IMR-90 (cell line): ENCODE results near the gene ENPP3. TPM values are rescaled to one million over a fixed set of nuclear protein-coding genes. Genes with fewer than 3 reads are reported as not detected.

Experiments
- ATAC-seq: fragments of 200-7000 bp; cut with Tn5 transposase; 2 replicates; pipeline ENCODE4 v1.9.1; 2020; ENCODE audit warnings: low read depth, mild to moderate bottlenecking, moderate library complexity
- BruUV-seq: library from RNA; stranded (reverse); fragments of 400-500 nt; replicated peaks from 2 replicates; lab custom pipeline; 2021; lab: Mats Ljungman, UMichigan
- CTCF ChIA-PET: fragments of 300-600 bp; formaldehyde crosslinking; extraction: SDS; loops from one replicate; lab custom pipeline; 2021; ENCODE audit warnings: antibody characterized with exemption; lab: Yijun Ruan, JAX
- POLR2A ChIA-PET: fragments of 300-600 bp; sonication (Branson Sonifier 250); formaldehyde crosslinking; loops from one replicate; lab custom pipeline; 2022; ENCODE audit warnings: antibody characterized with exemption; ENCODE audit not compliant: unreplicated experiment; lab: Charles Lee
- DNase-seq: peaks from one replicate; pipeline ENCODE4 v3.0.0; 2013
- H2AFZ ChIP-seq: replicated peaks from 2 replicates; pipeline ENCODE3; 2013; ENCODE audit warnings: low read length, mild to moderate bottlenecking; ENCODE audit not compliant: poor library complexity
- H2AK5ac ChIP-seq: 2 replicates; pipeline ENCODE4 v1.6.1; 2013; ENCODE audit warnings: low read depth, low read length, inconsistent platforms
- H2AK9ac ChIP-seq: replicated peaks from 2 replicates; pipeline ENCODE3; 2013; ENCODE audit warnings: mild to moderate bottlenecking, low read depth, low read length, moderate library complexity; ENCODE audit not compliant: poor library complexity
- H2BK120ac ChIP-seq: 2 replicates; pipeline ENCODE4 v1.6.1; 2013; ENCODE audit warnings: low read depth, low read length, inconsistent platforms
- H2BK15ac ChIP-seq: 3 replicates; pipeline ENCODE4 v1.6.1; 2013; ENCODE audit warnings: low read depth, low read length, inconsistent platforms
- H2BK20ac ChIP-seq: 2 replicates; pipeline ENCODE4 v1.6.1; 2013; ENCODE audit warnings: low read depth, mild to moderate bottlenecking, inconsistent platforms, low read length, moderate library complexity
- H2BK5ac ChIP-seq: 2 replicates; pipeline ENCODE4 v1.6.1; 2013; ENCODE audit warnings: mild to moderate bottlenecking, low read depth, low read length, inconsistent platforms; ENCODE audit not compliant: poor library complexity, severe bottlenecking
- H3K14ac ChIP-seq: replicated peaks from 2 replicates; pipeline ENCODE4 v1.6.1; 2013; ENCODE audit warnings: low read depth, low read length, inconsistent platforms
- H3K18ac ChIP-seq: 2 replicates; pipeline ENCODE4 v1.6.1; 2013; ENCODE audit warnings: low read depth, low read length, control low read depth
- H3K23ac ChIP-seq: 2 replicates; pipeline ENCODE4 v1.6.1; 2013; ENCODE audit warnings: low read depth, low read length, inconsistent platforms
- H3K27ac ChIP-seq: 2 replicates; pipeline ENCODE4 v1.5.1; 2013; ENCODE audit warnings: mild to moderate bottlenecking, control low read depth, low read length; ENCODE audit not compliant: insufficient read depth
- H3K27me3 ChIP-seq: 2 replicates; pipeline ENCODE4 v1.6.1; 2013; ENCODE audit warnings: low read length; ENCODE audit not compliant: control insufficient read depth, insufficient read depth
- H3K36me3 ChIP-seq: 2 replicates; pipeline ENCODE4 v1.6.1; 2013; ENCODE audit warnings: low read length, mixed read lengths; ENCODE audit not compliant: control insufficient read depth, insufficient read depth
- H3K4ac ChIP-seq: 2 replicates; pipeline ENCODE4 v1.6.1; 2013; ENCODE audit warnings: low read depth, low read length, inconsistent platforms
- H3K4me1 ChIP-seq: 2 replicates; pipeline ENCODE4 v1.6.1; 2013; ENCODE audit warnings: low read length, mixed read lengths; ENCODE audit not compliant: control insufficient read depth, insufficient read depth
- H3K4me2 ChIP-seq: 2 replicates; pipeline ENCODE4 v1.6.1; 2013; ENCODE audit warnings: low read depth, mild to moderate bottlenecking, control low read depth, low read length, moderate library complexity
- H3K4me3 ChIP-seq: 2 replicates; pipeline ENCODE4 v1.5.1; 2013; ENCODE audit warnings: low read depth, mild to moderate bottlenecking, control low read depth, low read length, moderate library complexity; ENCODE audit not compliant: insufficient read depth
- H3K56ac ChIP-seq: 2 replicates; pipeline ENCODE4 v1.6.1; 2013; ENCODE audit warnings: low read length, inconsistent platforms; ENCODE audit not compliant: insufficient read depth; ENCODE audit errors: extremely low read depth
- H3K79me1 ChIP-seq, 2 experiments: 2 replicates each; pipeline ENCODE4 v1.6.1; 2013; ENCODE audit warnings: low read length in 2 of 2, inconsistent platforms in 1 of 2, low read depth in 1 of 2
- H3K9ac ChIP-seq: 2 replicates; pipeline ENCODE4 v1.6.1; 2013; ENCODE audit warnings: low read depth, low read length, control low read depth
- H3K9me1 ChIP-seq: 2 replicates; pipeline ENCODE4 v1.6.1; 2013; ENCODE audit warnings: low read length, inconsistent platforms; ENCODE audit not compliant: insufficient read depth
- H3K9me3 ChIP-seq: 2 replicates; pipeline ENCODE4 v1.6.1; 2013; ENCODE audit warnings: low read length; ENCODE audit not compliant: control insufficient read depth, insufficient read depth
- H4K20me1 ChIP-seq: 2 replicates; pipeline ENCODE4 v1.6.1; 2013; ENCODE audit warnings: low read length, inconsistent platforms; ENCODE audit not compliant: insufficient read depth
- H4K5ac ChIP-seq: 2 replicates; pipeline ENCODE4 v1.6.1; 2013; ENCODE audit warnings: mild to moderate bottlenecking, low read depth, low read length, control low read depth
- H4K8ac ChIP-seq, 2 experiments: 2 replicates each; pipeline ENCODE4 v1.6.1; 2013; ENCODE audit warnings: low read depth in 2 of 2, low read length in 2 of 2, control low read depth in 1 of 2, inconsistent platforms in 1 of 2
- H4K91ac ChIP-seq: 2 replicates; pipeline ENCODE4 v1.6.1; 2013; ENCODE audit warnings: low read depth, low read length, inconsistent platforms; ENCODE audit not compliant: insufficient read depth
- ELK1 ChIP-seq: fragments of 150-350 bp; IDR thresholded peaks from 2 replicates; pipeline ENCODE4 v1.6.1; 2016; ENCODE audit warnings: low read depth, mild to moderate bottlenecking, low read length, moderate library complexity, borderline replicate concordance
- NFE2L2 ChIP-seq: fragments of 150-350 bp; IDR thresholded peaks from 2 replicates; pipeline ENCODE4 v1.6.1; 2016; ENCODE audit warnings: low read depth, mild to moderate bottlenecking, low read length
- WGBS, 2 experiments: methylation state at CpG; one replicate each; pipeline versions ENCODE4 v1.1.5 to v1.1.7; 2013; ENCODE audit warnings: missing lambda C conversion rate in 2 of 2; ENCODE audit not compliant: insufficient read length in 1 of 2; ENCODE audit errors: extremely low coverage in 2 of 2; 5-methylcytosine and 5-hydroxymethylcytosine counted together
- dilution Hi-C: fragments of 300-500 bp; cut with HindIII; formaldehyde crosslinking; loops from one replicate; pipeline ENCODE4 v1.14.3; 2018; ENCODE audit warnings: low sequenced_read_pairs; ENCODE audit not compliant: unreplicated experiment
- in situ Hi-C: fragments of 300-500 bp; cut with MboI; formaldehyde crosslinking; loops from 3 replicates; pipeline ENCODE4 v1.14.3; 2019; ENCODE audit warnings: low sequenced_read_pairs, inconsistent platforms, mixed read lengths
- intact Hi-C: fragments of 100-400 bp; cut with micrococcal nuclease; formaldehyde crosslinking; loops from 2 replicates; pipeline ENCODE4 v1.10.0; 2022
- polyA plus RNA-seq, 3 experiments: library from polyadenylated mRNA; depleted of rRNA; stranded (reverse); fragments of >200 nt; gene quantifications; 2 replicates each; pipeline ENCODE4 v1.2.3, GENCODE V29; 2012; ENCODE audit warnings: low replicate concordance in 1 of 3
- total RNA-seq: library from RNA; depleted of rRNA; stranded (reverse); fragments of >200 nt; gene quantifications from 2 replicates; pipeline ENCODE4 v1.2.3, GENCODE V29; 2012

Gene ENPP3
- total and polyA plus RNA-seq, 2 of the 4 experiments (the other 2 are of a cell fraction): under 0.01 to 0.05 TPM

DNA sequence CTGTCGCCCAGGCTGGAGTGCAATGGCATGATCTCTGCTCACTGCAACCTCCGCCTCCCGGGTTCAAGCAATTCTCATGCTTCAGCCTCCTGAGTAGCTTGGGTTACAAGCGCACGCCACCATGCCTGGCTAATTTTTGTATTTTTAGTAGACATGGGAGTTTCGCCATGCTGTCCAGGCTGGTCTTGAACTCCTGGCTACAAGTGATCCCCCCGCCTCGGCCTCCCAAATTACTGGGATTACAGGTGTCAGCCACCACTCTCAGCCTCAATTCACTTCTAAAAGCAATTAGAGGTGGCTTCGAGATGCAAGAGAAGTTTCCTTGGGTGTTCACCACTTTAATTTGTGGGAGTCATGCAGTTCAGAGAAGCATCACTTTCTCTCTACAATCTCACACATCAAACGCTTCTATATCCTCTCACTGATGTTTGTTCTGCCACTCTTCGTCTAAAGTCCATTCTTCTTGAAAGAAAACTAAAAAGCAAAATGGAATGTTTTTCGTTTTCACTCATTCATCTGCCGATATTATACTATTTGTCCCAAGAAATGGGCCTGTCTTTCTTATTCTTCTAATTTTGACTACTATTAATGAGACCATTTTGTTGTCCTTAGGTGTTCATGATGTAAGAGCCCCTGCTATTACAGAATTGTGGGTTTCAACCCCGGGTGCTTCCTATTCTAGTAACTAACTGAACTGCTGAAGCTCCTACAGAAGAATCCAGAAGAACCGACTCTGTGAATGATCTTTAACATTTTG lies 132.5 kb downstream of the ENPP3 start:
- TF ChIP-seq ELK1 (no peak), NFE2L2 (no peak)
- POLR2A ChIA-PET: no interaction called here

More for the DNA sequence above, 132.5 kb downstream of the ENPP3 start:
- in situ Hi-C loops: no loop called here
- CTCF ChIA-PET: no interaction called here
- dilution Hi-C loops: no loop called here
- H2AK9ac ChIP-seq: no peak overlapping the region
- H3K4ac ChIP-seq: no peak overlapping the region
- intact Hi-C loops: no loop called here
- H4K5ac ChIP-seq: no peak overlapping the region
- no peaks in the 10 kb centered on the region for H3K9me1 ChIP-seq
- no peak overlapping the region for H2AK5ac ChIP-seq
- H2AFZ ChIP-seq: no peak overlapping the region
- H3K23ac ChIP-seq: no peak overlapping the region
- no peak overlapping the region for H3K9ac ChIP-seq
- H3K36me3 ChIP-seq: no peaks in the 10 kb centered on the region
- WGBS, 2 experiments: 100% methylated on average over 1 of the region's 15 CpGs; no CpG with 5 or more reads in 1 of the 2 experiments
- ATAC-seq (no peak), DNase-seq (no peak)
- no peak overlapping the region for H3K14ac ChIP-seq
- H4K91ac ChIP-seq: no peak overlapping the region
- H2BK5ac ChIP-seq: no peak overlapping the region
- no peak overlapping the region for H2BK20ac ChIP-seq
- H3K4me1 ChIP-seq: no peaks in the 10 kb centered on the region; the same call in 1 of the 2 replicates
- no peak overlapping the region for H3K4me3 ChIP-seq
- no peak overlapping the region for H3K18ac ChIP-seq
- no peaks in the 10 kb centered on the region; the same call in 1 of the 2 replicates for H3K27me3 ChIP-seq
- H2BK15ac ChIP-seq: no peak overlapping the region
- no peaks in the 10 kb centered on the region for H4K20me1 ChIP-seq
- no peak overlapping the region for H3K4me2 ChIP-seq
- H3K9me3 ChIP-seq: no peaks in the 10 kb centered on the region
- H2BK120ac ChIP-seq: no peak overlapping the region
- H3K27ac ChIP-seq: no peak overlapping the region
- H3K56ac ChIP-seq: no peak overlapping the region
- no peak overlapping the region for H4K8ac ChIP-seq
- no TSS peak for BruUV-seq
- H3K79me1 ChIP-seq: no peaks in the 10 kb centered on the region
